Loucy (cell line): ENCODE results near the gene PAK1.
"Not testable (repeated sequence)": the region's sequence is repeated elsewhere in the genome, so short reads cannot be mapped to it uniquely, and the experiment has no call there.

Experiments
- H2AFZ ChIP-seq: fragments of 200-600 bp; sonication (generic); 2 replicates; pipeline ENCODE4 v1.6.0; 2016; ENCODE audit warnings: antibody characterized with exemption, mild to moderate bottlenecking, low read length, moderate library complexity
- H3F3A ChIP-seq: fragments of 200-600 bp; 2 replicates; pipeline ENCODE4 v1.6.0; 2016; ENCODE audit warnings: antibody characterized with exemption, low read depth, mild to moderate bottlenecking
- H3K27me3 ChIP-seq: fragments of 200-600 bp; sonication (generic); 2 replicates; pipeline ENCODE4 v1.6.1; 2014; ENCODE audit warnings: low read length, mild to moderate bottlenecking; ENCODE audit not compliant: insufficient read depth, poor library complexity, severe bottlenecking
- H3K36me3 ChIP-seq: fragments of 200-600 bp; sonication (generic); 2 replicates; pipeline ENCODE4 v1.6.1; 2016; ENCODE audit warnings: low read length; ENCODE audit not compliant: insufficient read depth
- H3K4me1 ChIP-seq: fragments of 200-600 bp; sonication (generic); 2 replicates; pipeline ENCODE4 v1.5.1; 2014; ENCODE audit warnings: low read length, mild to moderate bottlenecking; ENCODE audit not compliant: insufficient read depth, poor library complexity, severe bottlenecking
- H3K4me2 ChIP-seq: fragments of 200-600 bp; sonication (generic); 2 replicates; pipeline ENCODE4 v1.6.0; 2014; ENCODE audit warnings: antibody characterized with exemption, low read length, low read depth, mild to moderate bottlenecking; ENCODE audit not compliant: poor library complexity, severe bottlenecking
- H3K4me3 ChIP-seq: fragments of 200-600 bp; sonication (generic); 2 replicates; pipeline ENCODE4 v1.5.1; 2014; ENCODE audit warnings: low read length, mild to moderate bottlenecking, mixed read lengths; ENCODE audit not compliant: poor library complexity, severe bottlenecking
- H3K79me2 ChIP-seq: fragments of 200-600 bp; sonication (generic); 2 replicates; pipeline ENCODE4 v1.6.1; 2014; ENCODE audit warnings: low read length; ENCODE audit not compliant: insufficient read depth
- H3K9ac ChIP-seq: fragments of 200-600 bp; sonication (generic); 2 replicates; pipeline ENCODE4 v1.6.0; 2014; ENCODE audit warnings: mild to moderate bottlenecking, low read depth, low read length, moderate library complexity; ENCODE audit not compliant: poor library complexity, severe bottlenecking
- H3K9me2 ChIP-seq: fragments of 200-600 bp; sonication (generic); replicated peaks from 2 replicates; pipeline ENCODE4 v1.6.1; 2016; ENCODE audit warnings: low read depth, low read length, mixed read lengths
- H3K9me3 ChIP-seq: fragments of 200-600 bp; sonication (generic); 2 replicates; pipeline ENCODE4 v1.6.1; 2014; ENCODE audit warnings: mild to moderate bottlenecking, antibody characterized with exemption, low read length, low read depth; ENCODE audit not compliant: insufficient read depth
- H4K20me1 ChIP-seq: fragments of 200-600 bp; sonication (generic); 2 replicates; pipeline ENCODE4 v1.6.0; 2014; ENCODE audit warnings: antibody characterized with exemption, low read length, mild to moderate bottlenecking; ENCODE audit not compliant: insufficient read depth, poor library complexity, severe bottlenecking
- CTCF ChIP-seq: fragments of 200-600 bp; sonication (generic); conservative IDR thresholded peaks from 2 replicates; pipeline ENCODE4 v1.5.1; 2014; ENCODE audit warnings: mild to moderate bottlenecking, antibody characterized with exemption, low read length
- EZH2phosphoT487 ChIP-seq: fragments of 200-600 bp; IDR thresholded peaks from 2 replicates; pipeline ENCODE4 v1.6.1; 2018; ENCODE audit warnings: antibody characterized with exemption, mild to moderate bottlenecking, moderate library complexity, borderline replicate concordance

PAK1 gene

GRCh38 chr11:77300695-77301094 lies 173.2 kb downstream of the PAK1 start:
- no peaks in the 10 kb centered on the region for H3K36me3 ChIP-seq
- H3F3A ChIP-seq, result no peaks in the 10 kb centered on the region
- H2AFZ ChIP-seq, result no peak overlapping the region
- no peaks in the 10 kb centered on the region for H3K79me2 ChIP-seq
- no peaks in the 10 kb centered on the region for H3K4me1 ChIP-seq
- H3K9me3 ChIP-seq, result no peaks in the 10 kb centered on the region
- H3K9ac ChIP-seq, result no peak overlapping the region
- H3K9me2 ChIP-seq, result no peaks in the 10 kb centered on the region
- no peak overlapping the region for H3K4me2 ChIP-seq
- H4K20me1 ChIP-seq, result no peaks in the 10 kb centered on the region
- no peaks in the 10 kb centered on the region for H3K27me3 ChIP-seq
- TF ChIP-seq CTCF, result no peak
- no peak for TF ChIP-seq EZH2phosphoT487
- no peak overlapping the region for H3K4me3 ChIP-seq

DNA sequence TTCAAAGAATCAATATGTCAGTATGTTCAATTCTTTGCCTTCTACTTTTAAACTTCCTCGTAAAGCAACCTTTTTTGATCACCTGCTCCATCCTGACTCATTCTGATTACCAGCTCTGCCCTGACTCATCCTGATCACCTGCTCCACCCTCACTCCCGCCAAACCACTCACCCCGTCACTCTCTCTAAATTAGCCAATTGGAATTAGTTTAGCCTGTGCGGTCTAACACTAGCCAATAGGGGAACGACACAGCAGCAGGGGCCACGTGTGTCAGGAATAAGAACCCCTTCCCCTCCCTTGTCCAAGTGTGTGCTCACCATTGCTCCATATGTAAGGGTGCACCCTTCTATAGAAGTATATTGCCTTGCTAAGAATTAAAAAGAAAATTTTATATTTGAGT lies 173.9 kb downstream of the PAK1 start:
- H3K9me2 ChIP-seq, H3K4me1 ChIP-seq, H3K4me3 ChIP-seq, H3K36me3 ChIP-seq, H3K79me2 ChIP-seq, H2AFZ ChIP-seq, H4K20me1 ChIP-seq, H3K9ac ChIP-seq, H3F3A ChIP-seq, H3K4me2 ChIP-seq, H3K27me3 ChIP-seq, H3K9me3 ChIP-seq: not testable (repeated sequence)

DNA sequence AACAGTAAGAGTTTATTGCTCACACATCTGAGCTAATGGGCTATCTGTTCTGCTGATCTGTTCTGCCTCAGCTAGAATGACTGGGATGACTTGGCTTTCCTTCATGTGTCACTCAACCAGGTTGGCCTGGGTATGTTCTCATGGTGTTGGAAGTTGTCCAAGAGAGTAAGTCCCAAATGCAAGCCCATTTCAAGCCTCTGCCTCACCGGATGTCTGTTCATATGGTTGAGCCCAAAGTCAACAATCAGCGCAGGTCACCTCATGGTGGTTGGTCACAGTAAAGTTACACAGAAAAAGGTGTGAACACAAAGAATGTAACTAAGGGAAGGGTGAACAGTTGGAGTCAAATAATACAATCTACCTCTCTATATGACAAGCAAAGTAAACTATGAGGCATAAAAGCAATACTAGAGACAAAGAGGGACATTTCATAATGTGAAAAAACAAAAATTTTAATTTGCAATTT lies 174.3 kb downstream of the PAK1 start:
- no peaks in the 10 kb centered on the region for H3F3A ChIP-seq

More for the DNA sequence above, 174.3 kb downstream of the PAK1 start:
- no peak overlapping the region for H3K9ac ChIP-seq
- no peak overlapping the region for H3K4me3 ChIP-seq
- no peaks in the 10 kb centered on the region for H3K36me3 ChIP-seq
- no peak overlapping the region for H3K4me2 ChIP-seq
- no peaks in the 10 kb centered on the region for H3K79me2 ChIP-seq
- H3K9me2 ChIP-seq, result no peaks in the 10 kb centered on the region
- TF ChIP-seq EZH2phosphoT487 (no peak), CTCF (no peak)
- no peaks in the 10 kb centered on the region for H4K20me1 ChIP-seq
- no peaks in the 10 kb centered on the region for H3K27me3 ChIP-seq
- no peaks in the 10 kb centered on the region for H3K9me3 ChIP-seq
- H2AFZ ChIP-seq, result no peak overlapping the region
- H3K4me1 ChIP-seq, result no peaks in the 10 kb centered on the region
